OCI-LY7 (cell line): Measurements from ENCODE around the gene CNIH3. TPM values are rescaled to one million over a fixed set of nuclear protein-coding genes. Genes with fewer than 3 reads are reported as not detected.

Experiments
- BruUV-seq: library from RNA; stranded (reverse); fragments of 400-500 nt; replicated peaks from 2 replicates; lab custom pipeline; 2021; lab: Mats Ljungman, UMichigan
- CTCF ChIA-PET: fragments of 300-600 bp; sonication (Branson Sonifier 250); formaldehyde crosslinking; loops from one replicate; lab custom pipeline; 2022; ENCODE audit warnings: antibody characterized with exemption; ENCODE audit not compliant: unreplicated experiment; lab: Charles Lee
- POLR2A ChIA-PET: fragments of 300-600 bp; sonication (Branson Sonifier 250); formaldehyde crosslinking; loops from one replicate; lab custom pipeline; 2022; ENCODE audit warnings: antibody characterized with exemption; lab: Charles Lee
- DNase-seq: peaks from one replicate; pipeline ENCODE4 v3.0.0-alpha.2; 2015; ENCODE audit warnings: low spot score
- H2AFZ ChIP-seq: fragments of 200-600 bp; sonication (generic), shearing (Covaris generic); 2 replicates; pipeline ENCODE4 v1.6.1; 2014; ENCODE audit warnings: mild to moderate bottlenecking, antibody characterized with exemption, low read length, moderate library complexity
- H3K27ac ChIP-seq: fragments of 200-600 bp; sonication (generic); 2 replicates; pipeline ENCODE4 v1.5.1; 2014; ENCODE audit warnings: mixed run types, low read depth, mild to moderate bottlenecking, moderate library complexity, low read length, inconsistent platforms; ENCODE audit not compliant: poor library complexity, severe bottlenecking
- H3K36me3 ChIP-seq: fragments of 200-600 bp; sonication (generic); 2 replicates; pipeline ENCODE4 v1.6.1; 2014; ENCODE audit warnings: mild to moderate bottlenecking, antibody characterized with exemption, low read length, moderate library complexity, mixed read lengths; ENCODE audit not compliant: insufficient read depth
- H3K4me1 ChIP-seq: fragments of 200-600 bp; sonication (generic); 2 replicates; pipeline ENCODE4 v1.5.1; 2014; ENCODE audit warnings: mild to moderate bottlenecking, low read length; ENCODE audit not compliant: insufficient read depth, poor library complexity, severe bottlenecking
- H3K4me2 ChIP-seq: fragments of 200-600 bp; sonication (generic); 2 replicates; pipeline ENCODE4 v1.6.1; 2014; ENCODE audit warnings: mild to moderate bottlenecking, low read length
- H3K4me3 ChIP-seq: fragments of 200-600 bp; sonication (generic); 2 replicates; pipeline ENCODE4 v1.5.1; 2014; ENCODE audit warnings: mild to moderate bottlenecking, low read depth, low read length; ENCODE audit not compliant: poor library complexity, severe bottlenecking
- H3K79me2 ChIP-seq: fragments of 200-600 bp; sonication (generic); 2 replicates; pipeline ENCODE4 v1.6.1; 2016; ENCODE audit warnings: low read depth, mild to moderate bottlenecking, low read length, moderate library complexity, mixed read lengths; ENCODE audit not compliant: insufficient read depth
- H3K9me2 ChIP-seq: fragments of 200-600 bp; sonication (generic); 2 replicates; pipeline ENCODE4 v1.6.1; 2016; ENCODE audit warnings: mild to moderate bottlenecking, low read length, mixed read lengths; ENCODE audit not compliant: insufficient read depth
- H3K9me3 ChIP-seq: fragments of 200-600 bp; sonication (generic); 2 replicates; pipeline ENCODE4 v1.6.1; 2014; ENCODE audit warnings: mild to moderate bottlenecking, mixed run types, low read length, mixed read lengths
- H4K20me1 ChIP-seq: fragments of 200-600 bp; sonication (generic); 2 replicates; pipeline ENCODE4 v1.6.1; 2014; ENCODE audit warnings: mild to moderate bottlenecking, antibody characterized with exemption, low read length, moderate library complexity, mixed read lengths; ENCODE audit not compliant: insufficient read depth
- EZH2phosphoT487 ChIP-seq: fragments of 200-600 bp; sonication (generic); IDR thresholded peaks from 2 replicates; pipeline ENCODE4 v1.6.1; 2018; ENCODE audit warnings: low read depth, borderline replicate concordance, mild to moderate bottlenecking, mixed run types, antibody characterized with exemption, low read length, moderate library complexity, mixed read lengths
- intact Hi-C: fragments of 100-400 bp; cut with micrococcal nuclease; formaldehyde crosslinking; loops from one replicate; pipeline ENCODE4 v1.10.0; 2022; ENCODE audit not compliant: unreplicated experiment
- total RNA-seq, 2 experiments: library from RNA; depleted of rRNA in 1 of 2; stranded (reverse); fragments of >200 nt in 1 of 2; shearing (Covaris generic) in 1 of 2; gene quantifications; 2 replicates each; pipeline ENCODE4 v1.2.3, GENCODE V29; 2014 to 2022
- TF ChIP-seq, protein P1 (sequence below): fragments of 200-600 bp; sonication (generic); conservative IDR thresholded peaks from 2 replicates; pipeline ENCODE4 v1.5.1; 2014; ENCODE audit warnings: mild to moderate bottlenecking, antibody characterized with exemption, low read length, moderate library complexity, mixed read lengths

The CNIH3 gene
- total RNA-seq, 2 experiments from 2014 or later: 1.9 to 2.4 TPM

GRCh38 chr1:224656392-224656791, 40.3 kb downstream of the CNIH3 start:
- BruUV-seq: no TSS peak
- POLR2A ChIA-PET: interaction anchor here (0.7 kb wide), 1 partner anchor 18 kb away, joined by 3 read pairs; no protein-coding TSS in a partner anchor
- Histone ChIP-seq H3K79me2 (no peaks in the 10 kb centered on the region), H3K4me3 (no peak overlapping the region), H2AFZ (no peak overlapping the region), H3K36me3 (no peaks in the 10 kb centered on the region), H3K9me3 (no peaks in the 10 kb centered on the region), H3K27ac (no peak overlapping the region), H3K4me2 (no peak overlapping the region), H3K9me2 (no peaks in the 10 kb centered on the region), H3K4me1 (no peaks in the 10 kb centered on the region), H4K20me1 (no peaks in the 10 kb centered on the region)
- TF ChIP-seq, protein P1, sequence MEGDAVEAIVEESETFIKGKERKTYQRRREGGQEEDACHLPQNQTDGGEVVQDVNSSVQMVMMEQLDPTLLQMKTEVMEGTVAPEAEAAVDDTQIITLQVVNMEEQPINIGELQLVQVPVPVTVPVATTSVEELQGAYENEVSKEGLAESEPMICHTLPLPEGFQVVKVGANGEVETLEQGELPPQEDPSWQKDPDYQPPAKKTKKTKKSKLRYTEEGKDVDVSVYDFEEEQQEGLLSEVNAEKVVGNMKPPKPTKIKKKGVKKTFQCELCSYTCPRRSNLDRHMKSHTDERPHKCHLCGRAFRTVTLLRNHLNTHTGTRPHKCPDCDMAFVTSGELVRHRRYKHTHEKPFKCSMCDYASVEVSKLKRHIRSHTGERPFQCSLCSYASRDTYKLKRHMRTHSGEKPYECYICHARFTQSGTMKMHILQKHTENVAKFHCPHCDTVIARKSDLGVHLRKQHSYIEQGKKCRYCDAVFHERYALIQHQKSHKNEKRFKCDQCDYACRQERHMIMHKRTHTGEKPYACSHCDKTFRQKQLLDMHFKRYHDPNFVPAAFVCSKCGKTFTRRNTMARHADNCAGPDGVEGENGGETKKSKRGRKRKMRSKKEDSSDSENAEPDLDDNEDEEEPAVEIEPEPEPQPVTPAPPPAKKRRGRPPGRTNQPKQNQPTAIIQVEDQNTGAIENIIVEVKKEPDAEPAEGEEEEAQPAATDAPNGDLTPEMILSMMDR: no peak
- no peak for TF ChIP-seq EZH2phosphoT487
- intact Hi-C loops: no loop called here
- CTCF ChIA-PET: no interaction called here
- DNase-seq: no peak

- H3K4me2 ChIP-seq: no peak overlapping the region
- H2AFZ ChIP-seq: no peak overlapping the region
- H3K27ac ChIP-seq: no peak overlapping the region
- no TSS peak for BruUV-seq
- no peaks in the 10 kb centered on the region for H3K36me3 ChIP-seq
- DNase-seq: no peak
- no peaks in the 10 kb centered on the region for H4K20me1 ChIP-seq
- CTCF ChIA-PET: no interaction called here
- no peaks in the 10 kb centered on the region for H3K9me3 ChIP-seq
- H3K4me3 ChIP-seq: no peak overlapping the region
- no peaks in the 10 kb centered on the region for H3K4me1 ChIP-seq
- TF ChIP-seq EZH2phosphoT487: no peak
- POLR2A ChIA-PET: interaction anchor here (0.6 kb wide), 1 partner anchor 224 kb away, joined by 4 read pairs; no protein-coding TSS in a partner anchor
- intact Hi-C loops: no loop called here
- no peaks in the 10 kb centered on the region for H3K79me2 ChIP-seq
- H3K9me2 ChIP-seq: no peaks in the 10 kb centered on the region
Observed at GRCh38 chr1:224660074-224660473, 44.0 kb downstream of the CNIH3 start.

- H3K9me3 ChIP-seq: no peaks in the 10 kb centered on the region
- intact Hi-C loops: no loop called here
- H3K9me2 ChIP-seq: no peaks in the 10 kb centered on the region
- ChIA-PET POLR2A (no interaction called here), CTCF (no interaction called here)
- no TSS peak for BruUV-seq
- H2AFZ ChIP-seq: no peak overlapping the region
- no peaks in the 10 kb centered on the region for H3K4me1 ChIP-seq
- H3K79me2 ChIP-seq: no peaks in the 10 kb centered on the region
- TF ChIP-seq, protein P1: no peak
- TF ChIP-seq EZH2phosphoT487: no peak
- H3K36me3 ChIP-seq: no peaks in the 10 kb centered on the region
- no peak overlapping the region for H3K4me3 ChIP-seq
- no peak for DNase-seq
- H3K4me2 ChIP-seq: no peak overlapping the region
- no peak overlapping the region for H3K27ac ChIP-seq
- H4K20me1 ChIP-seq: no peaks in the 10 kb centered on the region
Observed at GRCh38 chr1:224662870-224663269, 46.8 kb downstream of the CNIH3 start.
